KOPT-K1 (cell line): ENCODE measurements around the gene SAMD13.
A peak's percentile ranks its signal among the peaks of the same experiment; 100 is the strongest.

Experiments used
- H3K27ac ChIP-seq: fragments of 200-600 bp; sonication (generic); 2 replicates; pipeline ENCODE4 v1.5.1; 2016; ENCODE audit warnings: antibody characterized with exemption, mild to moderate bottlenecking, low read depth, low read length; ENCODE audit not compliant: poor library complexity, severe bottlenecking
- H3K36me3 ChIP-seq: fragments of 200-600 bp; sonication (generic); 2 replicates; pipeline ENCODE4 v1.5.1; 2017; ENCODE audit warnings: antibody characterized with exemption, mild to moderate bottlenecking, low read length, moderate library complexity; ENCODE audit not compliant: insufficient read depth
- H3K9me3 ChIP-seq: fragments of 200-600 bp; sonication (generic); 2 replicates; pipeline ENCODE4 v1.5.1; 2017; ENCODE audit warnings: antibody characterized with exemption, low read length, mild to moderate bottlenecking; ENCODE audit not compliant: insufficient read depth, poor library complexity, severe bottlenecking

Gene SAMD13

GRCh38 chr1:84298328-84298683 is 3.2 kb upstream of the SAMD13 start:
- peaks cover 16% of the 10 kb centered on the region for H3K9me3 ChIP-seq
- peak overlapping the region; percentile 97 for H3K27ac ChIP-seq
- no peaks in the 10 kb centered on the region for H3K36me3 ChIP-seq

GRCh38 chr1:84298684-84299535 is 2.6 kb upstream of the SAMD13 start:
- Histone ChIP-seq H3K27ac (peak overlapping the region; percentile 97), H3K9me3 (peaks cover 16% of the 10 kb centered on the region), H3K36me3 (no peaks in the 10 kb centered on the region)

DNA sequence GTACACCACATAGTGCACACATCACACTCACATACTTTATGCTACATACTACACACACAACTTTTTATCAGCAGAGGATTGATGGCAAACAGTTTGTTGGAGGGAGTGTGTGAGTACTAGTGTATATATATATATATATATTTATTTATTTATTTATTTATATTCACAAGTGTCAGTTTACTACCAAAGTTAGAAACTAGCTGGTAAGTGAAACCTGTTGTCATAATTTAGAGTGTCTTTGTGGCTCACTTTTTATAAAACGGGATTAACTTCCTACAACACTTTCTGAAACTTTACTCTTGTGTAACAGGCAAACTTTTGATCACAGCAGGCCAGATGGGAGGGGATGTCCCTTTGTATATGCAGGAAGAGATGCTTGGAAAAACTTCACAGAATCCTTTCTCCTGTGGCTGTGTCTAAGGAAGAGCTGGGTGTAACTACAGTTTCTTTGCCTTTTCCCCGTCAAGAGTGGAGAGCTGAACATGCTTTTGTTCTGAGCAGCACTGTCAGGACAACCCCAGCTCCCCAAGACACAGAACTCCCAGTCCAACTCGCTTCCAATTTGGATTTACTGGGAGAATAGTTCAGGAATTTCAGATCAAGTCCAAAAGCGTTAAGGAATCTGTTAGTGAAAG is 1.9 kb upstream of the SAMD13 start:
- Histone ChIP-seq H3K27ac (peak overlapping the region; percentile 97), H3K9me3 (peaks cover 16% of the 10 kb centered on the region), H3K36me3 (no peaks in the 10 kb centered on the region)

GRCh38 chr1:84300501-84300900 is 1.0 kb upstream of the SAMD13 start:
- peak overlapping the region; percentile 97 for H3K27ac ChIP-seq
- H3K36me3 ChIP-seq, result no peaks in the 10 kb centered on the region
- H3K9me3 ChIP-seq, result peaks cover 10% of the 10 kb centered on the region

DNA sequence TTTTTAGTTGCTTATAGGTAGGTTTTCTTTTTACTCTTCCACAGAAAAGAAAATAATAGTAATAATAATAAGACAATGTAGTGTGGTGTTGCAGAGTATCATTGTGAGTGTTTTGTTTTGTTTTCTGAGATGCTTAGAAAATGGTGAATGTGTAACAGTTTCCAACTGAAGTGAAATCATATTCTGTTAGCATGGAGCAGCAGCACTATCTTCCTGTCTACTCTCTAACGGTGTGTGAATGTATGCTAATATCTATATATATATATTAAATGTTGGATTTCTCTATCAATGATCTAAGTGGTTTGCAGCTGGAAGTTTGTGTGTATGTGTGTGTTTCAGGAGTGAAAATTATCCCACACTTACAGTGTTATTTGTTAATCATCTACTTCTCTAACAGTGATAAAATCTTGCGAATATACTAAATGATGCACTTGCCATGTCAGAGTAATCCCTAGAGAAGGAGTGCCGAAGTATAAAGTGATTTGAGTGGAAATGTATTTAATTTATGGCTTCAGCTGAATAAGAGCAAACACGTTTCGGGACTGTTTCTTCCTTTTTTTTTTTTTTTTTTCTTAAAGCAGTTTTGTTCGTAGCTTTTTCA is 377 bp downstream of the SAMD13 start:
- peaks cover under 1% of the 10 kb centered on the region for H3K9me3 ChIP-seq
- H3K36me3 ChIP-seq, result no peaks in the 10 kb centered on the region
- peak overlapping the region; percentile 97 for H3K27ac ChIP-seq

- Histone ChIP-seq H3K9me3 (peaks cover 11% of the 10 kb centered on the region), H3K27ac (peak overlapping the region; percentile 97), H3K36me3 (no peaks in the 10 kb centered on the region)
Observed at GRCh38 chr1:84303314-84303830, 1.9 kb downstream of the SAMD13 start.

GRCh38 chr1:84307398-84307797 is 5.9 kb downstream of the SAMD13 start:
- Histone ChIP-seq H3K27ac (no peak overlapping the region), H3K36me3 (no peaks in the 10 kb centered on the region), H3K9me3 (peaks cover 11% of the 10 kb centered on the region)

GRCh38 chr1:84311296-84311695 is 9.8 kb downstream of the SAMD13 start:
- peaks cover 15% of the 10 kb centered on the region for H3K9me3 ChIP-seq
- no peak overlapping the region for H3K27ac ChIP-seq
- H3K36me3 ChIP-seq, result no peaks in the 10 kb centered on the region

GRCh38 chr1:84319662-84320061 is 18.2 kb downstream of the SAMD13 start:
- Histone ChIP-seq H3K9me3 (peaks cover 15% of the 10 kb centered on the region), H3K27ac (no peak overlapping the region), H3K36me3 (no peaks in the 10 kb centered on the region)

DNA sequence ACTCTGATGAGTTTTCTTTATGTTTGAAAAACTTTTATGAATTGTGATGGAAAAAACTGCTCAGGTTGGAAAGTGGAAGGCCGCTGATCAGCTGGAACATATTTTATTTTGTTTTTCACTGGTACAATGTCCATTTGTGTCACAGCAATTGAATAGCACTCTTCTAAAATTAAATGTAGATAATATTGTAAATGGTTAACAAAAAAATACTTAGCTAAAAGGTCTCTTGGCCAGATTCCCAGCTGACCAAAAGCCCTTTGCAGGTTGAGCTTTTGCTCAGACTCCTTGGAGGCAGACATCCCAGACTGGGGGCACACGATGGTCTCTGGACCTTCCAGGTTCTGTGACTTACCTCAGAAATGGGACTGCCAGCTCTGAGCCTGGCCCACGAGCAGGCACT is 26.3 kb downstream of the SAMD13 start:
- Histone ChIP-seq H3K36me3 (no peaks in the 10 kb centered on the region), H3K27ac (no peak overlapping the region), H3K9me3 (peaks cover 18% of the 10 kb centered on the region)

- Histone ChIP-seq H3K36me3 (no peaks in the 10 kb centered on the region), H3K9me3 (peaks cover 24% of the 10 kb centered on the region), H3K27ac (no peak overlapping the region)
Observed at GRCh38 chr1:84330125-84330984, 28.8 kb downstream of the SAMD13 start.

DNA sequence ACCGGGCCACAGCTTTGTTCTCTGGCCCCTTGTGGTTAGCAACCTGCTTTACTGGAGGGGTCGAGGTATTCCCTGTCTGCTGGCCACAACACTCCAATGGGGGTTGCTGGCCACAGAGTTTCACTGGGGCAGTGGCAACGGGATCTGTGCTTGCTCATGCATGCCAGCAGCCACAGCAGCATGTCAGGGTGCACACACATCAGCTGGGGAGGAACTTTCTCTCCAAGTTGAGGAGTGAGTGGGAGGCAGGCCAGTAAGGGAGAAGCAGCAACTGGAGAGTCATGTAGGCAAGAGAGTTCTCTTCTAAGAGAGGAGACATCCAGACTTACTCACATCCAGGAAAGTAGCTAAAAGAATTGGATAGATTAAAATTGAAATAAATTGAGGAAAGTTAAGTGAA is 38.0 kb downstream of the SAMD13 start:
- Histone ChIP-seq H3K36me3 (no peaks in the 10 kb centered on the region), H3K27ac (no peak overlapping the region), H3K9me3 (peaks cover 34% of the 10 kb centered on the region)

GRCh38 chr1:84344286-84344685 is 42.8 kb downstream of the SAMD13 start:
- Histone ChIP-seq H3K9me3 (peaks cover 7% of the 10 kb centered on the region), H3K36me3 (no peaks in the 10 kb centered on the region), H3K27ac (no peak overlapping the region)

DNA sequence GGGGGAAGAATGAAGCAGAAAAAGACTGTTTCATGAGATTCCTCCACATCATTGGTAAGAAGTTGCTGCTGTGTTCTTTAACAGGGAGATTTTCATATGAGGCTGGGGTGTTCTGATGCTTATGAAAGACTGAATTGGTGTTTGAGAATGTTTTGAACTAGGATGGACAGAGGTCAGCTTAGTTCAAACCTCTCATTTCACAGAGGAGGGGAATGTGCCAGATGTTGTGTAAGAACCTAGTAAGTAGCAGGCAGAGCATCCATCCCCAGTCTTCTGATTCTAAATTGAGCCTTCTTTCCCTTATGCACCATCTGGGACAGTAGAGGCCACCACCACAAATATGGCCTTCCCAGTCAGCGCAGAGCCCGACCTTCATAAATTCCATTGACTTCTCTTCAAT is 43.7 kb downstream of the SAMD13 start:
- Histone ChIP-seq H3K9me3 (peaks cover 7% of the 10 kb centered on the region), H3K36me3 (no peaks in the 10 kb centered on the region), H3K27ac (no peak overlapping the region)
